Inferior parietal cortex (tissue), 1 donor: Measurements from ENCODE around the gene GARIN5B.

Experiments
- DNase-seq: peaks from one replicate; pipeline ENCODE4 v3.0.0-alpha.2; 2016; ENCODE audit errors: extremely low spot score

Gene GARIN5B

GRCh38 chr19:55322204-55322885, 40.7 kb downstream of the GARIN5B start:
- no peak for DNase-seq

DNA sequence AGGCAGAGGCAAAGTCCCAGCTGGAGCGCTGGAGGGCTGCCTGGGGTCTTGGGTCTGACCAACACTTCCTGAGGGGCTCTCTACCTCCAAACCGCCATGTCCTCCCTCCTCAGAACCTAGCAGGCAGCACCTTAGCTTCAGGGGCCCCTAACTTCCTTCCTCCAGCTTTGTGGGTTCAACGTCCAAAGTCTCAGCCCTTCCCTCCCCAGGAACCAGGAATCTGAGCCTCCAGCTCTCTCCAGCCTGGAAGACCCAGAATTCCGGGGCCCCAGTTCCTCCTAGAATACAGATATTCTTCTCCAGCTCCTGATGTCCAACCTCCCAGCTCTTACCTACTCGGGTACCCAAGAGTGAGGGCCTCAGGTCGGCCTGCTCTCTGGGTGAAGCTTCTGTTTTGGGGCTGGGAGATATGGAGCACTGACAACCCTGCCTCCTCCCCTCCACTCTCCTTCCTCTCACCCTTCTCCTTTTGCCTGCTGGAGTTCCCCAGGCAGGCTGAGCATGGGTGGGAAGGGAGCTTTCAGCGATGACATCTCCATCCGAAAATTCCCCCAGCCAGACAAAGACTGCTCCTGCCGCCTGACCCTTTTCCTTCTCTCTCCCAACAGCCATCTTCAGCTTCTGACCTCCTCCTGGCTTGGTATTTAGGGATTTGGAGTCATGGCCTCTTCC, 41.5 kb downstream of the GARIN5B start:
- no peak for DNase-seq

DNA sequence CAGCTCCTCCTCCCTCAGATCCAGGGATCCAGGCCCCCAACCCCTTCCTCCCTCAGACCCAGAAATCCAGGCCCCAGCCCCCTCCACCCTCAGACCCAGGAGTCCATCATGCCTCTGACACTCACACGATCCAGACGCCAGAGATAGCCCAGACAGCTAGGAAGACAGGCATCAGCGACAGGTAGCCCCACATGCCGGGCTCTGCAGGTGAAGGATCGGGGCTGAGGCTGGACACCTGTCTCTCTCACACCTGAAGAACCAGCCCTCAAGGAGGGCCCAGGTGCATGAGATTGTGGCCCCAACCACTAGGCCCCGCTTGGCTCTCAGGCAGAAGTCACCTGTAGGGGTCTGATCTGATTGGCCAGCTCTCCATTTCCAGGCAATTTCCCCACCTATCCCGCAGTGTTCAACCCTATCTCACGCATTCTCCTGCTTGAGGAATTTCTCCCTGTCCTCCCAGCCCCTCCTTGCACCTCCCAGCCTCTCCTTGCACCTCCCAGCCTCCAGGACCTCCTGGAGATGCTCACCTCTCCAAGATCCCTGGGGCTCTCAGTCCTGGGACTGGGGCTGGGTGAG, 42.1 kb downstream of the GARIN5B start:
- DNase-seq = no peak

DNA sequence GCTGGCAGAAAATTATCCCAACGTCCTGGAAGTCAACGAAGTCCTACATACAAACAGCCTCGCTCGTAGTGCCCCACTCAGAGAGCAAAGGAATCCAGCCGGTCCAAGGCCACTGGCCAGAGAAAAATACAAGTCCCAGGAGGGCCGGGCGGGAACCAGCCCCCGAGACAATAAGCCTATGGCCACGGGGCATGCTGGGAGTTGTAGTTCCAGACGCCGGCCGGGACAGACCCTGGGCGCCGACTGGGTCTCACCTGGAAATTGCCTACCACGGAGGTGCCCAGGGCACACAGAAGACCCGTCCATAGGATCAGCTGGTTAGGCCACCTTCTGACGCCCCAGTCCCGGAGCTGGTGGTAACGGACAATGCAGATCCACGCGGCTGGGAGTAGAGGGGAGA, 43.3 kb downstream of the GARIN5B start:
- no peak for DNase-seq

- no peak for DNase-seq
Observed at GRCh38 chr19:55316646-55317045, 46.4 kb downstream of the GARIN5B start.

GRCh38 chr19:55315956-55316525, 47.0 kb downstream of the GARIN5B start:
- no peak for DNase-seq

DNA sequence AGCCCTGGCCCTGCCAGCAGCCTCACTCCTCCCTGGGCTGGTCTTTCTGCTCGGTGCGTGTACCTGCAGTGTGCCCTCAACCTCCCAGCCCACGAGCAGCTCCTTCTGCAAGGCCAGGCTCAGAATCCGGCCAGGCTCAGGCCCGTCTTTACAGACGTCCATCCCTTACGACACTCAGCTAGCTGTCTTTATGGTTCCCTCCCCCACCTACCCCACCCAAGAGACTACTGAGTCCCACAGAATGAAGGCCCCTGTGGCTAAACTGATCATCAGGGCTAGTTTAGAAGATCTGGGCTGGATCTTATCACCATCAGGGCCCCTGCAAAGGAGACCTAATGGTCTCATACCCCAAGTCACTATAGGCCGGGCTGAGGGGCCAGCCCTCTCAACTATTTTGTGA, 48.7 kb downstream of the GARIN5B start:
- no peak for DNase-seq

- DNase-seq = no peak
Observed at GRCh38 chr19:55312621-55313512, 50.2 kb downstream of the GARIN5B start.

DNA sequence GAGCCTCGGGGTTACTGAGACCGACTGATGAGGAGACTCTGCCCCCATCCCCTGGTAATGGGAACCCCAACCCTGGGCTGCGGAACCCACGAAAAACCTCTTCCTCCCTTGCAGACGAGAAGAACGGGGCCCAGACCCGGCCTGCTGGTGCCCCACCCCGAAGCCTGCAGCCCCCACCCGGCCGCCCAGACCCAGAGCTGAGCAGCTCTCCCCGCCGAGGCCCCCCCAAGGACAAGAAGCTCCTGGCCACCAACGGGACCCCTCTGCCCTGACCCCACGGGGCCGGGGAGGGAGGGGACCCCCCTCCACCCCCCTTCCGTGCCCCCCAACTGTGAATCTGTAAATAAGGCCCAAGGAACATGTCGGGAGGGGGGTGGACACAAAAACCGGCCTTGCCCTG, 51.3 kb downstream of the GARIN5B start:
- no peak for DNase-seq

GRCh38 chr19:55311397-55311796, 51.7 kb downstream of the GARIN5B start:
- DNase-seq = no peak

GRCh38 chr19:55310498-55310897, 52.6 kb downstream of the GARIN5B start:
- no peak for DNase-seq

GRCh38 chr19:55309448-55309847, 53.6 kb downstream of the GARIN5B start:
- no peak for DNase-seq

DNA sequence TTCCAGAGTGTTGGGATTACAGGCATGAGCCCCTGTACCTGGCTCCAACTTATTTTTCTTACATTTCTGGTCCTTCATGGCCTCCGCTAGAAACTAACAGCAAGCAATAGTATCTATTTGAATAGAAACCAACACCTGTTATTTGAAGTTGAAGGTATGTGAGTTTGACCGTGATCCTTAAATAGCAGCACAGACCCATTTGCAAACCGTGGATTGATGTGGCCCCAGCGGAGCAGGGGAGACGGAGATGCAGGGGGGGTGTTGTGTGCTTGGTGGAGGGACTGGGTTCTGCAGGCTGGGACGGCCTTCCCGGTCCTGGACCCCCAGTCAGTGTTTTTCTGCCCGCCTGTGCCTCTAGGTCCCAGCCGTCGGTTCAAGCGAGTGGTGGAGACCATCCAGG, 54.8 kb downstream of the GARIN5B start:
- DNase-seq = no peak

DNA sequence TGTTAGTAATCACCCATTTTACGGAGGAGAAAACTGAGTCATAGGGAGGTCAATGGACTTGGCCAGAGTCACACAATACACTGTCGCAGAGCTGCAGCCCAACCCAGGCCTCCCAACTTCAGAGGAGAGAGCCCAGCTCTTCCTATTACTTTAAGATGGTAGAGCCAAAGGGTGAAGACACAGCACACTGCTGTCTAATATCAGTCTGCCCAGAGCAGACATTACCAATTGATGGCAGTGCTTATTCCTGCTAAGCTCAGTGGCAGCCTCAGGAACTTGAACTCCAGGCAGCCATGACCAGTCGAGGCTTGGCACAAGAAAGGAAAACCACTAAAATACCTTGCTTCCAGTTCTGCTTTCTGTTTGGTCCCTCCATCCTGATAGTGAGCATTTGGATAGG, 56.3 kb downstream of the GARIN5B start:
- DNase-seq = no peak

DNA sequence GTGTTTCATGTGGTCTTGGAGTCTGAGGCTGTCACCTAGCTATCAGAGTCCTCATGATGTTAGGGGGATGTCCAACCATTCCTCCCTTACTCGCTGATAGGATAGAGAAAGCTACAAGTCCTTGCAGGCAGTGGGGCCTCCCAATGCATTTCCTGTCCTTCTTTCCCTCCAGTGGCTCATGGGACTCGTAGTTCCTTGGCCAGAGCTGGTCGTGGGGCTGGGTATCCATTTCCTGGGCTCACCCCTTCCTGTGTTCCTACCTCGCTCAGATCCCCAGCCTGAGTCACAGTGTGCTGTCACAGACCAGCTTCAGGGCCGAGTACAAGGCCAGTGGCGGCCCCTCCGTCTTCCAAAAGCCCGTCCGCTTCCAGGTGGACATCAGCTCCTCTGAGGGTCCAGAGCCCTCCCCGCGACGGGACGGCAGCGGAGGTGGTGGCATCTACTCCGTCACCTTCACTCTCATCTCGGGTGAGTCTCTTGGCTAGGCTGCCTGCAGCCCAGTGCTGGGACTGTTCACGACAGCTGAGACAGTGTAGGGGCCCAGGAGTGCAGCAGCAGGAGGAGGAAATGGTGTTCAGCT, 57.0 kb downstream of the GARIN5B start:
- no peak for DNase-seq

DNA sequence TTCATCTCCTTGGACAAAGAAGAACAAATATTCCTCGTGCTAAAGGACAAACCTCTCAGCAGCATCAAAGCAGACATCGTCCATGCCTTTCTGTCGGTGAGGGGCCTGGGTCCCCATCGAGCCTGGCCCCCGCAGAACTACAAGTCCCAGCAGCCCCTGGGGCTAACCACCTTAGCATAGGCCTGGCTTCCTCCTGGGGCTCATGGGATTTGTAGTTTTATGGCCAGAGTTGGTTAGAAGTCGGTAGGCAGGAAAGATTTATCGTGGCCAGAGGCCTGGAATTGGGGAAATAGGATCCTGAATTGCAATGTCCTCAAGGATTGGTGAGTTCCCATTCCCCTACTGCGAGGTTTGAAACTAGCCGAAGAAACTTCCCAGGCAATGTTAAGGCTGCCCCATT, 57.6 kb downstream of the GARIN5B start:
- no peak for DNase-seq

DNA sequence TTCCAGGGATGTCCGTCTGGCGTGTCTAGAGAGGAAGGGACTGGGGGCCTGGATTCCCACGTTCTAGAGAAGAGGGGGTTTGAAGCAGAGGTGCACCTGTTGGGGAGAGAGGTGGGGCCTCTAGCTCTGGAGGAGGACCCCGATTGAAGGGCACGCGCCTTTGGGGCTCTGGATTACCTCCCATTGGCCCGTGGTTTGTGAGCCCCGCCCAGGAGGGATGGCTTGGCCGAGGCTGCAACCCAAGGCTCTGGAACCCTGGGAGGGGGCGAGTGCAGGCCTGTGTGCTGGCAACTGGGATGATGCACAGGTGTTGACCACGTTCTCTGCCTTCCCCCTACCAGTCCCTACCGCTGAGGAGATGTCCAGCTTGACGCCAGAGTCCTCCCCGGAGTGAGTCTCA, 58.1 kb downstream of the GARIN5B start:
- DNase-seq = no peak
